Activated T-helper 1 cell treated with anti-CD3 and anti-CD28 coated beads, Interleukin-2, amount 50 U/mL, for 16 hours (primary cell): Measurements from ENCODE around the gene ALX3.
"Not testable (repeated sequence)": the region's sequence is repeated elsewhere in the genome, so short reads cannot be mapped to it uniquely, and the experiment has no call there.

Experiments
- DNase-seq, 2 donors: peaks; one replicate each; pipeline ENCODE4 v3.0.0-alpha.2; 2020; ENCODE audit warnings: low read depth in 1 of 2, low spot score in 1 of 2

The ALX3 gene

GRCh38 chr1:110089561-110090275 lies 19.2 kb upstream of the ALX3 start:
- no peak for DNase-seq

GRCh38 chr1:110088739-110089316 lies 18.4 kb upstream of the ALX3 start:
- no peak for DNase-seq

- no peak for DNase-seq
Observed at GRCh38 chr1:110087812-110088738, 17.6 kb upstream of the ALX3 start.

GRCh38 chr1:110086961-110087360 lies 16.5 kb upstream of the ALX3 start:
- DNase-seq, result no peak

GRCh38 chr1:110085671-110086070 lies 15.2 kb upstream of the ALX3 start:
- DNase-seq, result no peak

GRCh38 chr1:110084227-110085078 lies 14.0 kb upstream of the ALX3 start:
- DNase-seq, result no peak

GRCh38 chr1:110083866-110084226 lies 13.4 kb upstream of the ALX3 start:
- DNase-seq, result no peak

- no peak for DNase-seq
Observed at GRCh38 chr1:110083061-110083865, 12.8 kb upstream of the ALX3 start.

GRCh38 chr1:110082477-110082876 lies 12.0 kb upstream of the ALX3 start:
- DNase-seq, result no peak

- no peak for DNase-seq
Observed at GRCh38 chr1:110081061-110081460, 10.6 kb upstream of the ALX3 start.

GRCh38 chr1:110079995-110080394 lies 9.5 kb upstream of the ALX3 start:
- DNase-seq, result not testable (repeated sequence)

GRCh38 chr1:110076789-110077500 lies 6.5 kb upstream of the ALX3 start:
- no peak for DNase-seq

GRCh38 chr1:110074166-110074565 lies 3.7 kb upstream of the ALX3 start:
- no peak for DNase-seq

- DNase-seq, result no peak
Observed at GRCh38 chr1:110070282-110070669, 196 bp downstream of the ALX3 start.

- no peak for DNase-seq
Observed at GRCh38 chr1:110069404-110070281, 829 bp downstream of the ALX3 start.

- no peak for DNase-seq
Observed at GRCh38 chr1:110068646-110069403, 1.6 kb downstream of the ALX3 start.

GRCh38 chr1:110067893-110068645 lies 2.4 kb downstream of the ALX3 start:
- no peak for DNase-seq
